Astrocyte of the cerebellum (primary cell): Measurements from ENCODE around the gene DERA.

Source experiments
- DNase-seq: peaks from one replicate; pipeline ENCODE4 v3.0.0-alpha.2; 2011; ENCODE audit warnings: low read depth
- H3K4me3 ChIP-seq: 2 replicates; pipeline ENCODE4 v1.5.1; 2011; ENCODE audit warnings: mild to moderate bottlenecking, low read depth, low read length, moderate library complexity
- CTCF ChIP-seq: IDR thresholded peaks from 2 replicates; pipeline ENCODE4 v1.5.1; 2012; ENCODE audit warnings: low read length, low read depth, moderate library complexity, mild to moderate bottlenecking; ENCODE audit errors: missing control alignments
- in situ Hi-C: cut with HindIII; loops from 2 replicates; pipeline ENCODE4 v1.10.0; 2017; ENCODE audit warnings: low sequenced_read_pairs

Gene DERA

GRCh38 chr12:15984097-15984800, 73.1 kb downstream of the DERA start:
- no peak for TF ChIP-seq CTCF
- in situ Hi-C loops: loop anchor here (5.0 kb wide), 1 partner anchor 57 kb away; no protein-coding TSS in a partner anchor
- no peak for DNase-seq
- H3K4me3 ChIP-seq: no peak overlapping the region

GRCh38 chr12:15984963-15985362, 73.8 kb downstream of the DERA start:
- DNase-seq: no peak
- no peak for TF ChIP-seq CTCF
- in situ Hi-C loops: loop anchor here (5.0 kb wide), 1 partner anchor 58 kb away; no protein-coding TSS in a partner anchor
- no peak overlapping the region for H3K4me3 ChIP-seq

GRCh38 chr12:15987696-15988095, 76.6 kb downstream of the DERA start:
- no peak overlapping the region for H3K4me3 ChIP-seq
- in situ Hi-C loops: no loop called here
- no peak for DNase-seq
- TF ChIP-seq CTCF: no peak

GRCh38 chr12:15988983-15989755, 78.0 kb downstream of the DERA start:
- in situ Hi-C loops: no loop called here
- no peak for DNase-seq
- H3K4me3 ChIP-seq: no peak overlapping the region
- TF ChIP-seq CTCF: no peak

GRCh38 chr12:15995801-15996200, 84.7 kb downstream of the DERA start:
- no peak for DNase-seq
- TF ChIP-seq CTCF: no peak
- in situ Hi-C loops: no loop called here
- H3K4me3 ChIP-seq: no peak overlapping the region

- no peak overlapping the region for H3K4me3 ChIP-seq
- TF ChIP-seq CTCF: no peak
- DNase-seq: no peak
- in situ Hi-C loops: no loop called here
Measured at GRCh38 chr12:15996254-15996653, 85.1 kb downstream of the DERA start.
